Body of pancreas (tissue), 4 donors: ENCODE data around the gene SNAP91. TPM values are rescaled to one million over a fixed set of nuclear protein-coding genes. Genes with fewer than 3 reads are reported as not detected.
A peak's percentile ranks its signal among the peaks of the same experiment; 100 is the strongest.

ENCODE experiments used
- ATAC-seq: fragments of 150-250 bp; one replicate; pipeline ENCODE4 v1.9.1; 2016
- DNase-seq, 4 donors: peaks; one replicate each; pipeline ENCODE4 v3.0.0-alpha.2; 2019
- H3K27ac ChIP-seq, 4 donors: fragments of 200-600 bp; sonication (generic); 1 replicate in 3 of 4; 2 replicates in 1 of 4; pipeline versions ENCODE4 v1.5.1 to v1.6.1; 2016 to 2019; ENCODE audit warnings: mild to moderate bottlenecking in 1 of 4, mixed read lengths in 1 of 4, moderate library complexity in 1 of 4
- H3K27me3 ChIP-seq, 2 donors: fragments of 200-600 bp; sonication (generic); one replicate each; pipeline ENCODE4 v1.6.0; 2016; ENCODE audit warnings: mild to moderate bottlenecking in 1 of 2
- H3K36me3 ChIP-seq, 2 donors: fragments of 200-600 bp; sonication (generic); replicated peaks in 1 of 2; 2 replicates each; pipeline ENCODE4 v1.5.1; 2016; ENCODE audit warnings: low read depth in 2 of 2; ENCODE audit not compliant: insufficient read depth in 1 of 2
- H3K4me1 ChIP-seq: fragments of 200-600 bp; sonication (generic); one replicate; pipeline ENCODE4 v1.6.0; 2016
- H3K4me3 ChIP-seq, 2 donors: fragments of 200-600 bp; sonication (generic); 1 replicate in 1 of 2; 2 replicates in 1 of 2; pipeline ENCODE4 v1.5.1; 2016 to 2019
- H3K9me3 ChIP-seq, 3 donors: fragments of 200-600 bp; sonication (generic); 1 replicate in 2 of 3; 2 replicates in 1 of 3; pipeline ENCODE4 v1.5.1; 2016
- POLR2A ChIP-seq, 3 donors: fragments of 450-650 bp; IDR thresholded peaks; one replicate each; pipeline ENCODE4 v1.6.1; 2016; ENCODE audit warnings: antibody characterized with exemption in 3 of 3, mild to moderate bottlenecking in 2 of 3
- WGBS, 2 donors: methylation state at CpG; one replicate each; pipeline ENCODE4 v1.1.5; 2017; 5-methylcytosine and 5-hydroxymethylcytosine counted together
- intact Hi-C: fragments of 100-400 bp; cut with DNase I; formaldehyde crosslinking; loops from one replicate; pipeline ENCODE4 v1.15.1; 2023
- total RNA-seq, 2 donors: library from RNA; depleted of rRNA; stranded (reverse); fragments of >200 nt; gene quantifications; one replicate each; pipeline ENCODE4 v1.1.0, GENCODE V29; 2016
- TF ChIP-seq, protein P1 (sequence below), 7 experiments: fragments of 450-650 bp in 4 of 7; fragments of 200-600 bp in 3 of 7; sonication (generic) in 3 of 7; IDR thresholded peaks; one replicate each; pipeline ENCODE4 v1.5.1; 2016 to 2019; ENCODE audit warnings: antibody characterized with exemption in 7 of 7

SNAP91 gene
- total RNA-seq, 2 donors from 2014 or later: 0.66 to 1.3 TPM

DNA sequence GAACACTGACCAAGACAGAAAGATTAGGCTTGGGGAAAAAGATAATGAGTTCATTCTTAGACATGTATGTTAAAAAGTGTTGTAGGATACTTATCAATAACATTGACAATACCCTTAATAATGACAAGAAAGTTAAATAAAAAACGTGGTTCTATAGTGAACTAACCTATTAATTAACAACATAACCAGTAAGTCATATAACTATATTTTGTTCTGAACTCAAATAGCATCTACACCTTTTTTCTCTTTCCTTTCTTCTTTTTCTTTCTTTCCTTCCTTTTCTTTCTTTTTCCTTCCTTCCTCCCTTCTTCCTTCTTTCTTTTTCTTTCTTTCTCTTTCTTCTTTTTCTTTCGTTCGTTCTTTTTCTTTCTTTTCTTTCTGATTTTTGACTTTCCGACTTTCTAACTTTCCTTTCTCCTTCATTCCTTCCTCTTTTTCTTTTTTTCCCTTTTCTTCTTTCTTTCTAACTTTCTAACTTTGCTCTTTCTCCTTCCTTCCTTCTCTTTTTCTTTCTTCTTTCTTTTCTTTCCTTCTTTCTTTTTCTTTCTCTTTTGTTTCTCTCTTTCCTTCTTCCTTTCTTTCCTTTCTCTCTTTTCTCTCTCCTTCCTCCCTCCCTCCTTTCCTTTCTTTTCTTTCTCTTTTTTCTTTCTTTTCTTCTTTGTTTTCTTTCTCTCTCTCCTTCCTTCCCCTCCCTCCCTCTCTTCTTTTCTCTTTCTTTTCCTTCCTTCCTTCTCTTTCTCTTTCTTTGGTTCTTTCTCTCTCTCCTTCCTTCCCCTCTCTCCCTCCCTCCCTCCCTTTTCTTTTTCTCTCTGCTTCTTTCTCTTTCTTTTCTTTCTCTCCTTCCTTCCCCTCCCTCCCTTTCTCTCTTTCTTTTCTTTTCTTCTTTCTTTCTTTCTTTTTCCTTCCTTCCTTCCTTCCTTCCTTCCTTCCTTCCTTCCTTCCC lies 172.0 kb downstream of the SNAP91 start:
- no peak for TF ChIP-seq POLR2A (IDR thresholded peaks at IDR 0.05)
- TF ChIP-seq, protein P1, sequence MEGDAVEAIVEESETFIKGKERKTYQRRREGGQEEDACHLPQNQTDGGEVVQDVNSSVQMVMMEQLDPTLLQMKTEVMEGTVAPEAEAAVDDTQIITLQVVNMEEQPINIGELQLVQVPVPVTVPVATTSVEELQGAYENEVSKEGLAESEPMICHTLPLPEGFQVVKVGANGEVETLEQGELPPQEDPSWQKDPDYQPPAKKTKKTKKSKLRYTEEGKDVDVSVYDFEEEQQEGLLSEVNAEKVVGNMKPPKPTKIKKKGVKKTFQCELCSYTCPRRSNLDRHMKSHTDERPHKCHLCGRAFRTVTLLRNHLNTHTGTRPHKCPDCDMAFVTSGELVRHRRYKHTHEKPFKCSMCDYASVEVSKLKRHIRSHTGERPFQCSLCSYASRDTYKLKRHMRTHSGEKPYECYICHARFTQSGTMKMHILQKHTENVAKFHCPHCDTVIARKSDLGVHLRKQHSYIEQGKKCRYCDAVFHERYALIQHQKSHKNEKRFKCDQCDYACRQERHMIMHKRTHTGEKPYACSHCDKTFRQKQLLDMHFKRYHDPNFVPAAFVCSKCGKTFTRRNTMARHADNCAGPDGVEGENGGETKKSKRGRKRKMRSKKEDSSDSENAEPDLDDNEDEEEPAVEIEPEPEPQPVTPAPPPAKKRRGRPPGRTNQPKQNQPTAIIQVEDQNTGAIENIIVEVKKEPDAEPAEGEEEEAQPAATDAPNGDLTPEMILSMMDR (IDR thresholded peaks at IDR 0.05): no peak
- DNase-seq (no peak), ATAC-seq (no peak)
- 62 to 69% methylated on average over 4 of the region's 4 CpGs for WGBS, 2 donors
- H3K27ac ChIP-seq: no peak overlapping the region
- H3K4me3 ChIP-seq: no peak overlapping the region
- H3K9me3 ChIP-seq: no peaks in the 10 kb centered on the region
- no peaks in the 10 kb centered on the region for H3K36me3 ChIP-seq
- peaks cover 6% of the 10 kb centered on the region for H3K4me1 ChIP-seq
- no peaks in the 10 kb centered on the region for H3K27me3 ChIP-seq
- intact Hi-C loops: no loop called here

DNA sequence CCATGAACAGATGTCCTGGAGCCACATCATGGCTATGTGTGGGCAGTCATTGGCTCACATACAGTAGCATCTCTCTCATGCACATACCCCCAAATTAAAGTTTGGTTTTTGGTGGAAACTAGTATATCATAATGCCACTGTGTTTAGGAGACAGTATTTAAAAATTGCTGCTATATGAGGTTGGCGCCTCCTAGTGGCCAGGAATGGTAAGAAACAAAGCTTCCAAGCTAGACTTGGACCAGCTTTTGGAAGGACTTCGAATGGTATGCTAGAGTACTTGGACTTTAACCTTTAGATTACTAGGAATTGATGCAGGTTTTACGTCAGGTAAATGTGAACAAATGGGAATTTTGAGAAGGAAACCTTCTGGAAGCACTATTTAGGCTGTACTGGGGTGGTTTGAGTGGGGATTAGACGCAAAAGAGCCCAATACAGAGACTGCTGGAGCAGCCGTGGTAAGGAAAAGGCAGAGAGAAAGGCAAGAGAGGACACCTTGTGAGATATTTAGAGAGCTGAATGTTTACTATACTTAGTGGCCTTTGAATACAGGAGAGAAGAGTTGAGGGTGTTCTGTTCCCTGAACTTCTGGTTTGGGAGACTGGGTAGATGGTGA lies 172.8 kb downstream of the SNAP91 start:
- no peaks in the 10 kb centered on the region for H3K36me3 ChIP-seq
- WGBS, 2 donors: 26 to 34% methylated on average over 5 of the region's 5 CpGs
- H3K27ac ChIP-seq: no peak overlapping the region
- no peaks in the 10 kb centered on the region for H3K27me3 ChIP-seq
- DNase-seq: peak; percentile 43 to 65 (median 58)
- ATAC-seq: peak; percentile 50
- intact Hi-C loops: no loop called here
- no peaks in the 10 kb centered on the region for H3K9me3 ChIP-seq
- no peak for TF ChIP-seq POLR2A (IDR thresholded peaks at IDR 0.05)
- TF ChIP-seq, protein P1 (IDR thresholded peaks at IDR 0.05): peak; percentile 15 to 54 (median 43)
- H3K4me3 ChIP-seq: no peak overlapping the region
- H3K4me1 ChIP-seq: peaks cover 6% of the 10 kb centered on the region

DNA sequence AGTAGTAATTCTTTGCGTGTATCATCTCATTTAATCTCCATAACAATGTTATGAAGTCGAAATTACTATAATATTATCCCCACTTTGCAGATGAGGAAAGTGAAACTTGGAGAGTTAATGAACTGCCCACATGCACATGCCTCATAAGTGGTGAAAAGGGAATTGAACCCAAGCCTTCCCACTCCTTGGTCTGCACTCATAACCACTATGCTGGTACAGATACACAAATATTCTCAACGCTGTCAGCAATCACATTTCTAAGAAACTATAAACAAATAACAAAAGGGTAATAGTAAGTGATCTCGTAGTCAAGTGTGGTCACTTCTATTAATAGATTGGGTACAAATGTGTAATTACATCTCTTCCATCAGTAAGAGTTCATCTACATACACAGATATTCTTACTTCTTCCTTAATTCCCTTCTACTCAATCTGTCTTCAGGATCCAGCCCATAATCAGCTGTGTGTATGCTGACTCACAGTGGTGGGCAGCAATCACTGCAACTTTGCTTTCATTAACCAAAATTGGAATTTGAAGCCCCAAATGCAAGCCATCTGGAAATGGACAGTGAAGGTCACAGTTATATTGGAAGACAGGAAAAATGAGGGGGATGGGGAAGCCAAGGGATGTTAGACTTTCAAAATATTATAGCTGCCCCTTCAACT lies 190.0 kb downstream of the SNAP91 start:
- TF ChIP-seq POLR2A (IDR thresholded peaks at IDR 0.05): no peak
- TF ChIP-seq, protein P1 (IDR thresholded peaks at IDR 0.05): no peak
- H3K9me3 ChIP-seq: no peaks in the 10 kb centered on the region
- ATAC-seq (no peak), DNase-seq (no peak)
- H3K27me3 ChIP-seq: no peaks in the 10 kb centered on the region
- no peaks in the 10 kb centered on the region for H3K4me1 ChIP-seq
- H3K36me3 ChIP-seq: no peaks in the 10 kb centered on the region
- no peak overlapping the region for H3K27ac ChIP-seq
- 62 to 66% methylated on average over 4 of the region's 4 CpGs for WGBS, 2 donors
- no peak overlapping the region for H3K4me3 ChIP-seq
- intact Hi-C loops: no loop called here

DNA sequence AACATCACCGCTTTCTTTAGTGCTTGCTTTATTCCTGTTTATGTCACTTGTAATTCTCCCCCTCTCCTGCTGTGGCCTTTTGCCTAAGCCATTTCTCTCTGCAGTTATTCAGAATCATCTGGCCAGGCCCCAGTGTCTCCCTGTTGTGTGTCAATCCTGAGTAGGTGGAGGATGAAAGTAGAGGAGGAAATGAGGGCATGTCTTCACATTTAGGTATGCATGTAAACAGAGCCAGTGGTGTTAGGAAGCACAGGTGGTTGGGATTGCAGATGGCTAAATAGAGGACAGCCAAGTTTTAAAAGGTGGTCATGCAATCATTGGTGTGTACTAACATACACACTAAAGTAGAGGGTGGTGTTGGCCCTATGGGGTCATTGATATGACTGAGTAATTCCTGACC lies 191.4 kb downstream of the SNAP91 start:
- peaks cover 3% of the 10 kb centered on the region for H3K4me1 ChIP-seq
- no peak for ATAC-seq
- TF ChIP-seq, protein P1 (IDR thresholded peaks at IDR 0.05): no peak
- TF ChIP-seq POLR2A (IDR thresholded peaks at IDR 0.05): no peak
- DNase-seq: no peak
- no peak overlapping the region for H3K27ac ChIP-seq
- no peak overlapping the region for H3K4me3 ChIP-seq
- no peaks in the 10 kb centered on the region for H3K27me3 ChIP-seq
- intact Hi-C loops: no loop called here
- no peaks in the 10 kb centered on the region for H3K9me3 ChIP-seq
- 60 to 64% methylated on average over 1 of the region's 1 CpG for WGBS, 2 donors
- H3K36me3 ChIP-seq: no peaks in the 10 kb centered on the region
